Activated CD8-positive, alpha-beta memory T cell treated with anti-CD3 and anti-CD28 coated beads for 48 hours (primary cell): ENCODE results near the gene GBX2.

Source experiments
- DNase-seq, 3 experiments: peaks; one replicate each; pipeline ENCODE4 v3.0.0-alpha.2; 2020; ENCODE audit warnings: low read depth in 2 of 3, low spot score in 2 of 3

The GBX2 gene

GRCh38 chr2:236169151-236169721 is 1.1 kb upstream of the GBX2 start:
- DNase-seq: no peak

GRCh38 chr2:236167297-236168109 is 683 bp downstream of the GBX2 start:
- DNase-seq: no peak

GRCh38 chr2:236166796-236167296 is 1.3 kb downstream of the GBX2 start:
- no peak for DNase-seq

- DNase-seq: no peak
These were observed 2.1 kb downstream of the GBX2 start for GRCh38 chr2:236165842-236166795.

GRCh38 chr2:236164925-236165841 is 3.0 kb downstream of the GBX2 start:
- no peak for DNase-seq

GRCh38 chr2:236164201-236164924 is 3.8 kb downstream of the GBX2 start:
- DNase-seq: no peak

GRCh38 chr2:236163471-236164200 is 4.5 kb downstream of the GBX2 start:
- DNase-seq: no peak

GRCh38 chr2:236162882-236163470 is 5.2 kb downstream of the GBX2 start:
- DNase-seq: no peak

- DNase-seq: no peak
These were observed 5.9 kb downstream of the GBX2 start for GRCh38 chr2:236162031-236162845.

- DNase-seq: no peak
These were observed 6.7 kb downstream of the GBX2 start for GRCh38 chr2:236161531-236161930.

- no peak for DNase-seq
These were observed 7.1 kb downstream of the GBX2 start for GRCh38 chr2:236161082-236161462.

- DNase-seq: no peak
These were observed 7.7 kb downstream of the GBX2 start for GRCh38 chr2:236160366-236161081.

- DNase-seq: no peak
These were observed 8.4 kb downstream of the GBX2 start for GRCh38 chr2:236159778-236160170.

- no peak for DNase-seq
These were observed 9.0 kb downstream of the GBX2 start for GRCh38 chr2:236158969-236159777.

- DNase-seq: no peak
These were observed 10.2 kb downstream of the GBX2 start for GRCh38 chr2:236157815-236158498.

GRCh38 chr2:236157366-236157765 is 10.8 kb downstream of the GBX2 start:
- DNase-seq: no peak
